ENCODE results near the gene COL23A1.

- TF ChIP-seq PBX3 (IDR thresholded peaks at IDR 0.05): no peak
- TF ChIP-seq PHF8 (IDR thresholded peaks at IDR 0.05; ENCODE audit: borderline replicate concordance, low read depth): no peak
- TF ChIP-seq CBX8 (IDR thresholded peaks at IDR 0.05): no peak
- TF ChIP-seq CTCF (IDR thresholded peaks at IDR 0.05): no peak
- TF ChIP-seq FOSL2 (IDR thresholded peaks at IDR 0.05): no peak
- no peak for TF ChIP-seq FOSL2 (CRISPR knock-in tag; IDR thresholded peaks at IDR 0.05)
- no peak for TF ChIP-seq BHLHE40 (IDR thresholded peaks at IDR 0.05; ENCODE audit: low read depth, low read length)
- TF ChIP-seq RFX5 (IDR thresholded peaks at IDR 0.05): no peak
- TF ChIP-seq CEBPB (IDR thresholded peaks at IDR 0.05): no peak
- TF ChIP-seq KDM5A (IDR thresholded peaks at IDR 0.05): no peak
Observed at GRCh38 chr5:178289438-178289837, 300.8 kb downstream of the COL23A1 start.

All from A549 (cell line).